ENCODE data around the gene KLF17.
"Not testable (repeated sequence)": the region's sequence is repeated elsewhere in the genome, so short reads cannot be mapped to it uniquely, and the experiment has no call there.

KLF17 gene

GRCh38 chr1:44110916-44111315, 7.7 kb upstream of the KLF17 start:
- Histone ChIP-seq H3K36me3 (ENCODE audit: control insufficient read depth in 1 of 2, insufficient read depth in 2 of 2, low read length in 2 of 2) (no peaks in the 10 kb centered on the region), H3K27me3 (ENCODE audit: low read depth, low read length) (no peaks in the 10 kb centered on the region), H3K4me3 (ENCODE audit: low read depth in 1 of 2, low read length in 2 of 2) (no peak overlapping the region), H3K4me1 (ENCODE audit: control insufficient read depth in 1 of 2, insufficient read depth in 2 of 2, low read length in 2 of 2) (no peaks in the 10 kb centered on the region), H3K9me3 (ENCODE audit: control insufficient read depth in 1 of 2, low read length in 2 of 2) (no peaks in the 10 kb centered on the region), H3K27ac (ENCODE audit: low read length) (no peak overlapping the region)

- H3K27ac ChIP-seq (ENCODE audit: low read length), result no peak overlapping the region
- no peaks in the 10 kb centered on the region for H3K36me3 ChIP-seq (ENCODE audit: control insufficient read depth in 1 of 2, insufficient read depth in 2 of 2, low read length in 2 of 2)
- H3K9me3 ChIP-seq (ENCODE audit: control insufficient read depth in 1 of 2, low read length in 2 of 2), result no peaks in the 10 kb centered on the region
- no peaks in the 10 kb centered on the region for H3K4me1 ChIP-seq (ENCODE audit: control insufficient read depth in 1 of 2, insufficient read depth in 2 of 2, low read length in 2 of 2)
- no peak overlapping the region for H3K4me3 ChIP-seq (ENCODE audit: low read depth in 1 of 2, low read length in 2 of 2)
- H3K27me3 ChIP-seq (ENCODE audit: low read depth, low read length), result no peaks in the 10 kb centered on the region
These were observed 6.8 kb upstream of the KLF17 start for GRCh38 chr1:44111861-44112260.

- H3K9me3 ChIP-seq (ENCODE audit: control insufficient read depth in 1 of 2, low read length in 2 of 2), result no peaks in the 10 kb centered on the region
- no peak overlapping the region for H3K27ac ChIP-seq (ENCODE audit: low read length)
- H3K36me3 ChIP-seq (ENCODE audit: control insufficient read depth in 1 of 2, insufficient read depth in 2 of 2, low read length in 2 of 2), result no peaks in the 10 kb centered on the region
- H3K4me1 ChIP-seq (ENCODE audit: control insufficient read depth in 1 of 2, insufficient read depth in 2 of 2, low read length in 2 of 2), result no peaks in the 10 kb centered on the region
- no peaks in the 10 kb centered on the region for H3K27me3 ChIP-seq (ENCODE audit: low read depth, low read length)
- H3K4me3 ChIP-seq (ENCODE audit: low read depth in 1 of 2, low read length in 2 of 2), result no peak overlapping the region
These were observed 6.1 kb upstream of the KLF17 start for GRCh38 chr1:44112486-44112885.

GRCh38 chr1:44113095-44113609, 5.5 kb upstream of the KLF17 start:
- Histone ChIP-seq H3K27me3 (ENCODE audit: low read depth, low read length) (no peaks in the 10 kb centered on the region), H3K36me3 (ENCODE audit: control insufficient read depth in 1 of 2, insufficient read depth in 2 of 2, low read length in 2 of 2) (no peaks in the 10 kb centered on the region), H3K27ac (ENCODE audit: low read length) (no peak overlapping the region), H3K4me1 (ENCODE audit: control insufficient read depth in 1 of 2, insufficient read depth in 2 of 2, low read length in 2 of 2) (no peaks in the 10 kb centered on the region), H3K9me3 (ENCODE audit: control insufficient read depth in 1 of 2, low read length in 2 of 2) (no peaks in the 10 kb centered on the region), H3K4me3 (ENCODE audit: low read depth in 1 of 2, low read length in 2 of 2) (no peak overlapping the region)

DNA sequence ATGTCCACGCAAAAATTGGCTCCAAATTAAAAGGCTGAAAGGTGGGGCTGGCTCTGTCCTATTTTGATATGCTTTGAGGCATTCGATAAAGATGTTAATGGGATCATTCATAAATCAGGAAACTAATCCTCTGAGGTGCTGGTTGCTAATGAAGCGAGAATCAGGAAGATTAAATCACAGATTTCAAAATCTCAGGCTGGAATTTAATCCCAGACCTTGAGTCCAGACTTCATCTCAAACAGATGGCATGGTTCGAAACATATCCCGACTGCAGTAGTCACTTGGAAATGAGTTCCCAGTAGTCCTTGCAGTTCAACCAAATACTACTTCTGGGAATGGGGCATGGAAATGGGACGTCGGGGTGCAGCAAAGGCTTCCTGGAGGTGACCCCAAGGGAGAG, 4.5 kb upstream of the KLF17 start:
- no peaks in the 10 kb centered on the region for H3K9me3 ChIP-seq (ENCODE audit: control insufficient read depth in 1 of 2, low read length in 2 of 2)
- H3K27me3 ChIP-seq (ENCODE audit: low read depth, low read length), result no peaks in the 10 kb centered on the region
- H3K4me1 ChIP-seq (ENCODE audit: control insufficient read depth in 1 of 2, insufficient read depth in 2 of 2, low read length in 2 of 2), result no peaks in the 10 kb centered on the region
- no peak overlapping the region for H3K4me3 ChIP-seq (ENCODE audit: low read depth in 1 of 2, low read length in 2 of 2)
- H3K36me3 ChIP-seq (ENCODE audit: control insufficient read depth in 1 of 2, insufficient read depth in 2 of 2, low read length in 2 of 2), result no peaks in the 10 kb centered on the region
- no peak overlapping the region for H3K27ac ChIP-seq (ENCODE audit: low read length)

DNA sequence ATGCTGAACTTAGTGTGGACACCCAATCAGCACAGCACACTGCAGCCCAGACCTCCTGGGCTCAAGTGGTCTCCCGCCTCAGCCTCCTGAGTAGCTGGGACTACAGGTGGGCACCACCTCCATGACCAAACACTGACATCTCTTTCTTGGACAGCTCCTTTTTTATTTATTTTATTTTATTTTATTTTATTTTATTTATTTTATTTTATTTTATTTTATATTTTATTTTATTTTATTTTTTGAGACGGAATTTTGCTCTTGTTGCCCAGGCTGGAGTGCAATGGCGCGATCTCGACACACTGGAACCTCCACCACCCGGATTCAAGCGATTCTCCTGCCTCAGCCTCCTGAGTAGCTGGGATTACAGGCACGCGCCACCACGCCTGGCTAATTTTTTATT, 1.3 kb upstream of the KLF17 start:
- not testable (repeated sequence) for H3K27ac ChIP-seq (ENCODE audit: low read length); H3K36me3 ChIP-seq (ENCODE audit: control insufficient read depth in 1 of 2, insufficient read depth in 2 of 2, low read length in 2 of 2); H3K4me1 ChIP-seq (ENCODE audit: control insufficient read depth in 1 of 2, insufficient read depth in 2 of 2, low read length in 2 of 2); H3K9me3 ChIP-seq (ENCODE audit: control insufficient read depth in 1 of 2, low read length in 2 of 2); H3K4me3 ChIP-seq (ENCODE audit: low read depth in 1 of 2, low read length in 2 of 2); H3K27me3 ChIP-seq (ENCODE audit: low read depth, low read length)

GRCh38 chr1:44119525-44119924, 904 bp downstream of the KLF17 start:
- no peaks in the 10 kb centered on the region for H3K27me3 ChIP-seq (ENCODE audit: low read depth, low read length)
- H3K4me1 ChIP-seq (ENCODE audit: control insufficient read depth in 1 of 2, insufficient read depth in 2 of 2, low read length in 2 of 2), result no peaks in the 10 kb centered on the region
- no peaks in the 10 kb centered on the region for H3K9me3 ChIP-seq (ENCODE audit: control insufficient read depth in 1 of 2, low read length in 2 of 2)
- no peak overlapping the region for H3K4me3 ChIP-seq (ENCODE audit: low read depth in 1 of 2, low read length in 2 of 2)
- H3K27ac ChIP-seq (ENCODE audit: low read length), result no peak overlapping the region
- no peaks in the 10 kb centered on the region for H3K36me3 ChIP-seq (ENCODE audit: control insufficient read depth in 1 of 2, insufficient read depth in 2 of 2, low read length in 2 of 2)

GRCh38 chr1:44120398-44120949, 1.9 kb downstream of the KLF17 start:
- no peaks in the 10 kb centered on the region for H3K27me3 ChIP-seq (ENCODE audit: low read depth, low read length)
- H3K36me3 ChIP-seq (ENCODE audit: control insufficient read depth in 1 of 2, insufficient read depth in 2 of 2, low read length in 2 of 2), result no peaks in the 10 kb centered on the region
- H3K4me1 ChIP-seq (ENCODE audit: control insufficient read depth in 1 of 2, insufficient read depth in 2 of 2, low read length in 2 of 2), result no peaks in the 10 kb centered on the region

GRCh38 chr1:44129616-44130500, 11.2 kb downstream of the KLF17 start:
- H3K27me3 ChIP-seq (ENCODE audit: low read depth, low read length), result no peaks in the 10 kb centered on the region
- no peaks in the 10 kb centered on the region for H3K4me1 ChIP-seq (ENCODE audit: control insufficient read depth in 1 of 2, insufficient read depth in 2 of 2, low read length in 2 of 2)
- H3K36me3 ChIP-seq (ENCODE audit: control insufficient read depth in 1 of 2, insufficient read depth in 2 of 2, low read length in 2 of 2), result no peaks in the 10 kb centered on the region
- no peak overlapping the region for H3K4me3 ChIP-seq (ENCODE audit: low read depth in 1 of 2, low read length in 2 of 2)
- no peaks in the 10 kb centered on the region for H3K9me3 ChIP-seq (ENCODE audit: control insufficient read depth in 1 of 2, low read length in 2 of 2)
- no peak overlapping the region for H3K27ac ChIP-seq (ENCODE audit: low read length)

More at GRCh38 chr1:44120398-44120949, 1.9 kb downstream of the KLF17 start:
- Histone ChIP-seq H3K27ac (ENCODE audit: low read length) (no peak overlapping the region), H3K9me3 (ENCODE audit: control insufficient read depth in 1 of 2, low read length in 2 of 2) (no peaks in the 10 kb centered on the region), H3K4me3 (ENCODE audit: low read depth in 1 of 2, low read length in 2 of 2) (no peak overlapping the region)

- H3K9me3 ChIP-seq (ENCODE audit: control insufficient read depth in 1 of 2, low read length in 2 of 2), result no peaks in the 10 kb centered on the region
- no peak overlapping the region for H3K27ac ChIP-seq (ENCODE audit: low read length)
- no peaks in the 10 kb centered on the region for H3K27me3 ChIP-seq (ENCODE audit: low read depth, low read length)
- H3K36me3 ChIP-seq (ENCODE audit: control insufficient read depth in 1 of 2, insufficient read depth in 2 of 2, low read length in 2 of 2), result no peaks in the 10 kb centered on the region
- no peaks in the 10 kb centered on the region for H3K4me1 ChIP-seq (ENCODE audit: control insufficient read depth in 1 of 2, insufficient read depth in 2 of 2, low read length in 2 of 2)
- no peak overlapping the region for H3K4me3 ChIP-seq (ENCODE audit: low read depth in 1 of 2, low read length in 2 of 2)
These were observed 12.8 kb downstream of the KLF17 start for GRCh38 chr1:44131411-44131810.

DNA sequence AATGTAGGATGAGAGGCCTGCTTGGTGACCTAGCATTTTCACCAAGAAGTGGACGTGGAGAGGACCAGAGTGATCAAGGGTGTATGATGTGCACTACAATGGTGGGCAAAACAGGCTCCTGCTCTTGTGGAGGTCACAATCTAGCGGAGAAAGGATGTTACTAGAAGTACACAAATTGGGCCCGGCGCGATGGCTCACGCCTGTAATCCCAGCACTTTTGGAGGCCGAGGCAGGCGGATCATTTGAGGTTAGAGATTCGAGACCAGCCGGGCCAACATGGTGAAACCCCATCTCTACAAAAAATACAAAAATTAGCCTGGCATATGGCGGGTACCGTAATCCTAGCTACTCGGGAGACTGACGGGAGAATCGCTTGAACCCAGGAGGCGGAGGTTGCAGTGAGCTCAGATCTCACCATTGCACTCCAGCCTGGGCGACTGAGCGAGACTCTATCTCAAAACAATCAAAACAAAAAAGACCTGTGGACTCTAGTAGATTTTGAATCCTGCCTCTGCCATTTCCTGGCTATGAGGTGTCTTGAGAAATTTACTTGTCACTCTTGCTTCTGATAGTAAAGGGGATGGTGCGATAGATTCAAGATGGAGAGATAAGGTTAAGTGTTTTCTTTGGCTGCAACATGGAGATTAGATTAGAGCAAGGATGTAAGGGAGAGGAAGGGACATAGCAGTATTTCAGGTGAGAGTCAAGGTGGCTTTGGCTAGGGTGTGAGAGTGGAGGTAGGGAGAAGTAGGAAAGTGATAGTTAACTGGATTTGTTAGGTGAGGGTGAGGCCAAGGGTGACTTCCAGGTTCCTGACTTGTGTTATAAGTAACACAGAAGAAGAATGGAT, 15.7 kb downstream of the KLF17 start:
- Histone ChIP-seq H3K36me3 (ENCODE audit: control insufficient read depth in 1 of 2, insufficient read depth in 2 of 2, low read length in 2 of 2) (no peaks in the 10 kb centered on the region), H3K9me3 (ENCODE audit: control insufficient read depth in 1 of 2, low read length in 2 of 2) (no peaks in the 10 kb centered on the region), H3K27me3 (ENCODE audit: low read depth, low read length) (no peaks in the 10 kb centered on the region), H3K4me1 (ENCODE audit: control insufficient read depth in 1 of 2, insufficient read depth in 2 of 2, low read length in 2 of 2) (no peaks in the 10 kb centered on the region), H3K4me3 (ENCODE audit: low read depth in 1 of 2, low read length in 2 of 2) (no peak overlapping the region), H3K27ac (ENCODE audit: low read length) (no peak overlapping the region)

All from muscle layer of duodenum (tissue), 2 donors.